ENCODE results near the gene KRTAP6-3.
A peak's percentile ranks its signal among the peaks of the same experiment; 100 is the strongest.

The KRTAP6-3 gene

GRCh38 chr21:30567617-30568016, 24.6 kb upstream of the KRTAP6-3 start:
- TF ChIP-seq, protein P1, sequence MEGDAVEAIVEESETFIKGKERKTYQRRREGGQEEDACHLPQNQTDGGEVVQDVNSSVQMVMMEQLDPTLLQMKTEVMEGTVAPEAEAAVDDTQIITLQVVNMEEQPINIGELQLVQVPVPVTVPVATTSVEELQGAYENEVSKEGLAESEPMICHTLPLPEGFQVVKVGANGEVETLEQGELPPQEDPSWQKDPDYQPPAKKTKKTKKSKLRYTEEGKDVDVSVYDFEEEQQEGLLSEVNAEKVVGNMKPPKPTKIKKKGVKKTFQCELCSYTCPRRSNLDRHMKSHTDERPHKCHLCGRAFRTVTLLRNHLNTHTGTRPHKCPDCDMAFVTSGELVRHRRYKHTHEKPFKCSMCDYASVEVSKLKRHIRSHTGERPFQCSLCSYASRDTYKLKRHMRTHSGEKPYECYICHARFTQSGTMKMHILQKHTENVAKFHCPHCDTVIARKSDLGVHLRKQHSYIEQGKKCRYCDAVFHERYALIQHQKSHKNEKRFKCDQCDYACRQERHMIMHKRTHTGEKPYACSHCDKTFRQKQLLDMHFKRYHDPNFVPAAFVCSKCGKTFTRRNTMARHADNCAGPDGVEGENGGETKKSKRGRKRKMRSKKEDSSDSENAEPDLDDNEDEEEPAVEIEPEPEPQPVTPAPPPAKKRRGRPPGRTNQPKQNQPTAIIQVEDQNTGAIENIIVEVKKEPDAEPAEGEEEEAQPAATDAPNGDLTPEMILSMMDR (IDR thresholded peaks at IDR 0.05; ENCODE audit: low read length, missing control alignments) = no peak
- no peak for DNase-seq (ENCODE audit: low read depth)
- H3K4me3 ChIP-seq (replicated peaks; ENCODE audit: low read depth, low read length) = no peak overlapping the region

- peak; percentile 2 for DNase-seq (ENCODE audit: low read depth)
- TF ChIP-seq, protein P1 (IDR thresholded peaks at IDR 0.05; ENCODE audit: low read length, missing control alignments) = no peak
- no peak overlapping the region for H3K4me3 ChIP-seq (replicated peaks; ENCODE audit: low read depth, low read length)
These were observed 14.5 kb upstream of the KRTAP6-3 start for GRCh38 chr21:30577766-30578165.

DNA sequence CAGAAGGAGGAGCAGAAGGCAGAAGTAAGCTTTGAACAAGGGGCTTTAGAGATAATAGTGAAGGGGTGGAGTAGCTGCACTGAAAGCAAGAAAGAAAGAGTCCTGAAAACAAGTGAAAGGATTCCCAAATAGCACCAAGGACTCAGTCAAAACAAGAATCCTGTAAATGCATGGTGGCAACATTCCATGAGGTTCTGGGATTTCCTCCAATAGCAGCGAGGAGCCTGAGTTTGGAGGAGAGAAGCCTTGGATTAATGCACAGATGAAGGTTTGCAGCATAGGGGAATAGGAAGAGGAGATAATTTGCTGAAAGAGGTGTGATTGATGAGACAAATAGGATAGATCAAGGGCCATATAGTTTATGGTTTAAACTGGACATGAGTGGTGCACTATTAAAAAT, 12.9 kb upstream of the KRTAP6-3 start:
- no peak for DNase-seq (ENCODE audit: low read depth)
- H3K4me3 ChIP-seq (replicated peaks; ENCODE audit: low read depth, low read length) = no peak overlapping the region
- TF ChIP-seq, protein P1 (IDR thresholded peaks at IDR 0.05; ENCODE audit: low read length, missing control alignments) = no peak

DNA sequence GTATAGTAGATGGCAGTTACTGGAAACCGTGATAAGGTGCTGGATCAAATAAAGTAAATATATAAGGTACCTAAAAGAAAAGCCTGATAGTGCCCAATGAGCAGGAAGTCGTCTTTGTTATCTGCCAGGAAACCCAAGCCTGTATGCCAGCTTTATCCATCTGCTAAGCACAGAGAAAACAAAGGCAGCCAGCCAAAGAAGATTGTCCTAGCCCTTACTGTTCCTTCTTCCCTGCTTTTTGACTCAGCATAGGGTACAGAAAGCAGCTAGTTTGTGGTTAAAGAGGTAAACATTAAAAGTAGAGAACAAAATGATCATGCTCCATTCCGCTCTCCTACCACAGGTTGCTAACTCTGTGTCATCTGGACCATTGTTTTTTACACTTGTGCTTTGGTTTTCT, 12.1 kb upstream of the KRTAP6-3 start:
- TF ChIP-seq, protein P1 (IDR thresholded peaks at IDR 0.05; ENCODE audit: low read length, missing control alignments) = no peak

GRCh38 chr21:30582870-30583269, 9.4 kb upstream of the KRTAP6-3 start:
- no peak for DNase-seq (ENCODE audit: low read depth)
- TF ChIP-seq, protein P1 (IDR thresholded peaks at IDR 0.05; ENCODE audit: low read length, missing control alignments) = no peak
- no peak overlapping the region for H3K4me3 ChIP-seq (replicated peaks; ENCODE audit: low read depth, low read length)

More for the DNA sequence above, 12.1 kb upstream of the KRTAP6-3 start:
- no peak overlapping the region for H3K4me3 ChIP-seq (replicated peaks; ENCODE audit: low read depth, low read length)
- DNase-seq (ENCODE audit: low read depth) = no peak

GRCh38 chr21:30590297-30590696, 1.9 kb upstream of the KRTAP6-3 start, which contains the start of gene KRTAP22-2:
TSS of gene KRTAP22-2 (minus strand) at chr21:30590397.
- TF ChIP-seq, protein P1 (IDR thresholded peaks at IDR 0.05; ENCODE audit: low read length, missing control alignments) = no peak
- no peak within 1 kb of the TSS for H3K4me3 ChIP-seq (replicated peaks; ENCODE audit: low read depth, low read length)
- DNase-seq (ENCODE audit: low read depth) = no peak

DNA sequence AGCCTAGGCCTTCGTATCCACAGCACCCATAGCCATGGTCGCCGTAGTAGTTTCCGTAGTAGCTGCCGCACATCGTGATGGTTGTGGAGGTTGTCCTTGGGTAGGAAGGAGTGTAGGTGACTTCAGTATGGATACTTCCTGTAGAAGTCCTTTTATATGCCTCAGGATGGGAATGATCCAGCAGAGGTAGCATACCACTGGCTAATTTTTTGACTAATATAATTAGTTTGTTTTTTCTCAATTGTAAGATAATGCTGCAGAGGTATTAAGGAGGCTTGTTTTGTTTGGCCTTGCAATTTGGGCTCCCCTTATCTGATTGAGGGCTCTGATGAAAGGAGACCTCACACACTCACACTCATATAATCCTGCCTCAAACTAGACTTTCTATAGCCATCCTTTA, 6.6 kb downstream of the KRTAP6-3 start, which contains the start of gene KRTAP6-2:
Gene KRTAP6-2, minus strand, starts transcription at position 101 of the 400 bp plus-strand sequence. Its CDS starts 28 bp downstream, at position 73.
- TF ChIP-seq, protein P1 (IDR thresholded peaks at IDR 0.05; ENCODE audit: low read length, missing control alignments) = no peak
- DNase-seq (ENCODE audit: low read depth) = no peak
- H3K4me3 ChIP-seq (replicated peaks; ENCODE audit: low read depth, low read length) = no peak within 1 kb of the TSS
